GM12892 (cell line): ENCODE results near the gene DST.

Experiments used
- POLR2A ChIP-seq: IDR thresholded peaks from 2 replicates; pipeline ENCODE4 v1.6.1; 2011; ENCODE audit warnings: low read depth, low read length, control low read depth
- POLR2AphosphoS5 ChIP-seq: IDR thresholded peaks from 2 replicates; pipeline ENCODE4 v1.6.1; 2011; ENCODE audit warnings: low read depth, low read length, control low read depth

GRCh38 chr6:56691286-56691595 lies 48.6 kb upstream of the DST start:
- TF ChIP-seq POLR2AphosphoS5 = no peak
- TF ChIP-seq POLR2A = no peak
